ENCODE data around the gene POLR2C. TPM values are rescaled to one million over a fixed set of nuclear protein-coding genes. Genes with fewer than 3 reads are reported as not detected.

The POLR2C gene
- total and polyA plus RNA-seq, 2 of the 13 experiments (the other 11 are each of a cell fraction or from before 2014, with no cell fraction given): 104 to 216 TPM

- TF ChIP-seq, protein P1, sequence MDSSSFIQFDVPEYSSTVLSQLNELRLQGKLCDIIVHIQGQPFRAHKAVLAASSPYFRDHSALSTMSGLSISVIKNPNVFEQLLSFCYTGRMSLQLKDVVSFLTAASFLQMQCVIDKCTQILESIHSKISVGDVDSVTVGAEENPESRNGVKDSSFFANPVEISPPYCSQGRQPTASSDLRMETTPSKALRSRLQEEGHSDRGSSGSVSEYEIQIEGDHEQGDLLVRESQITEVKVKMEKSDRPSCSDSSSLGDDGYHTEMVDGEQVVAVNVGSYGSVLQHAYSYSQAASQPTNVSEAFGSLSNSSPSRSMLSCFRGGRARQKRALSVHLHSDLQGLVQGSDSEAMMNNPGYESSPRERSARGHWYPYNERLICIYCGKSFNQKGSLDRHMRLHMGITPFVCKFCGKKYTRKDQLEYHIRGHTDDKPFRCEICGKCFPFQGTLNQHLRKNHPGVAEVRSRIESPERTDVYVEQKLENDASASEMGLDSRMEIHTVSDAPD (CRISPR knock-in tag; IDR thresholded peaks at IDR 0.05): peak; percentile 63; the same call in 1 of the 2 replicates
- TF ChIP-seq PHF8 (CRISPR knock-in tag; IDR thresholded peaks at IDR 0.05): peak; percentile 99
- TF ChIP-seq MBD4 (IDR thresholded peaks at IDR 0.05; ENCODE audit: borderline replicate concordance, low read length): no peak
- TF ChIP-seq RBM39 (IDR thresholded peaks at IDR 0.05; ENCODE audit: low read depth, low read length, poor library complexity, severe bottlenecking): peak; percentile 62
- TF ChIP-seq IRX3 (CRISPR knock-in tag; IDR thresholded peaks at IDR 0.05; ENCODE audit: borderline replicate concordance, low read depth): no peak
- TF ChIP-seq ZNF660 (CRISPR knock-in tag; IDR thresholded peaks at IDR 0.05; ENCODE audit: borderline replicate concordance, low read depth): no peak
- TF ChIP-seq ZNF253 (CRISPR knock-in tag; IDR thresholded peaks at IDR 0.05; ENCODE audit: borderline replicate concordance): peak; percentile 88; the same call in 1 of the 2 replicates
- TF ChIP-seq MAZ (IDR thresholded peaks at IDR 0.05; ENCODE audit: borderline replicate concordance, low read depth, low read length): 0 out of 2 replicates have a peak, but pooled peaks have one; percentile 25
- TF ChIP-seq MAZ (CRISPR knock-in tag; IDR thresholded peaks at IDR 0.05; ENCODE audit: low read depth): peak; percentile 86
- TF ChIP-seq ZKSCAN8 (CRISPR knock-in tag; IDR thresholded peaks at IDR 0.05; ENCODE audit: borderline replicate concordance): peak; percentile 82
- no peak for TF ChIP-seq NBN (conservative IDR thresholded peaks at IDR 0.05)
- peak; percentile 80 for TF ChIP-seq SIN3B (IDR thresholded peaks at IDR 0.05; ENCODE audit: low read length)
- no peak for TF ChIP-seq ZNF546 (CRISPR knock-in tag; conservative IDR thresholded peaks at IDR 0.05)
- TF ChIP-seq ZNF451 (CRISPR knock-in tag; IDR thresholded peaks at IDR 0.05): peak; percentile 91; the same call in 1 of the 2 replicates
- peak; percentile 78 for TF ChIP-seq ZNF317 (CRISPR knock-in tag; IDR thresholded peaks at IDR 0.05)
- no peak for TF ChIP-seq RARG (CRISPR knock-in tag; IDR thresholded peaks at IDR 0.05; ENCODE audit: low read depth)
- 0 out of 2 replicates have a peak, but pooled peaks have one; percentile 61 for TF ChIP-seq ZNF740 (CRISPR knock-in tag; IDR thresholded peaks at IDR 0.05)
- TF ChIP-seq, protein P2, sequence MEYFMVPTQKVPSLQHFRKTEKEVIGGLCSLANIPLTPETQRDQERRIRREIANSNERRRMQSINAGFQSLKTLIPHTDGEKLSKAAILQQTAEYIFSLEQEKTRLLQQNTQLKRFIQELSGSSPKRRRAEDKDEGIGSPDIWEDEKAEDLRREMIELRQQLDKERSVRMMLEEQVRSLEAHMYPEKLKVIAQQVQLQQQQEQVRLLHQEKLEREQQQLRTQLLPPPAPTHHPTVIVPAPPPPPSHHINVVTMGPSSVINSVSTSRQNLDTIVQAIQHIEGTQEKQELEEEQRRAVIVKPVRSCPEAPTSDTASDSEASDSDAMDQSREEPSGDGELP (IDR thresholded peaks at IDR 0.05; ENCODE audit: borderline replicate concordance, low read depth): no peak
- TF ChIP-seq, protein P3, sequence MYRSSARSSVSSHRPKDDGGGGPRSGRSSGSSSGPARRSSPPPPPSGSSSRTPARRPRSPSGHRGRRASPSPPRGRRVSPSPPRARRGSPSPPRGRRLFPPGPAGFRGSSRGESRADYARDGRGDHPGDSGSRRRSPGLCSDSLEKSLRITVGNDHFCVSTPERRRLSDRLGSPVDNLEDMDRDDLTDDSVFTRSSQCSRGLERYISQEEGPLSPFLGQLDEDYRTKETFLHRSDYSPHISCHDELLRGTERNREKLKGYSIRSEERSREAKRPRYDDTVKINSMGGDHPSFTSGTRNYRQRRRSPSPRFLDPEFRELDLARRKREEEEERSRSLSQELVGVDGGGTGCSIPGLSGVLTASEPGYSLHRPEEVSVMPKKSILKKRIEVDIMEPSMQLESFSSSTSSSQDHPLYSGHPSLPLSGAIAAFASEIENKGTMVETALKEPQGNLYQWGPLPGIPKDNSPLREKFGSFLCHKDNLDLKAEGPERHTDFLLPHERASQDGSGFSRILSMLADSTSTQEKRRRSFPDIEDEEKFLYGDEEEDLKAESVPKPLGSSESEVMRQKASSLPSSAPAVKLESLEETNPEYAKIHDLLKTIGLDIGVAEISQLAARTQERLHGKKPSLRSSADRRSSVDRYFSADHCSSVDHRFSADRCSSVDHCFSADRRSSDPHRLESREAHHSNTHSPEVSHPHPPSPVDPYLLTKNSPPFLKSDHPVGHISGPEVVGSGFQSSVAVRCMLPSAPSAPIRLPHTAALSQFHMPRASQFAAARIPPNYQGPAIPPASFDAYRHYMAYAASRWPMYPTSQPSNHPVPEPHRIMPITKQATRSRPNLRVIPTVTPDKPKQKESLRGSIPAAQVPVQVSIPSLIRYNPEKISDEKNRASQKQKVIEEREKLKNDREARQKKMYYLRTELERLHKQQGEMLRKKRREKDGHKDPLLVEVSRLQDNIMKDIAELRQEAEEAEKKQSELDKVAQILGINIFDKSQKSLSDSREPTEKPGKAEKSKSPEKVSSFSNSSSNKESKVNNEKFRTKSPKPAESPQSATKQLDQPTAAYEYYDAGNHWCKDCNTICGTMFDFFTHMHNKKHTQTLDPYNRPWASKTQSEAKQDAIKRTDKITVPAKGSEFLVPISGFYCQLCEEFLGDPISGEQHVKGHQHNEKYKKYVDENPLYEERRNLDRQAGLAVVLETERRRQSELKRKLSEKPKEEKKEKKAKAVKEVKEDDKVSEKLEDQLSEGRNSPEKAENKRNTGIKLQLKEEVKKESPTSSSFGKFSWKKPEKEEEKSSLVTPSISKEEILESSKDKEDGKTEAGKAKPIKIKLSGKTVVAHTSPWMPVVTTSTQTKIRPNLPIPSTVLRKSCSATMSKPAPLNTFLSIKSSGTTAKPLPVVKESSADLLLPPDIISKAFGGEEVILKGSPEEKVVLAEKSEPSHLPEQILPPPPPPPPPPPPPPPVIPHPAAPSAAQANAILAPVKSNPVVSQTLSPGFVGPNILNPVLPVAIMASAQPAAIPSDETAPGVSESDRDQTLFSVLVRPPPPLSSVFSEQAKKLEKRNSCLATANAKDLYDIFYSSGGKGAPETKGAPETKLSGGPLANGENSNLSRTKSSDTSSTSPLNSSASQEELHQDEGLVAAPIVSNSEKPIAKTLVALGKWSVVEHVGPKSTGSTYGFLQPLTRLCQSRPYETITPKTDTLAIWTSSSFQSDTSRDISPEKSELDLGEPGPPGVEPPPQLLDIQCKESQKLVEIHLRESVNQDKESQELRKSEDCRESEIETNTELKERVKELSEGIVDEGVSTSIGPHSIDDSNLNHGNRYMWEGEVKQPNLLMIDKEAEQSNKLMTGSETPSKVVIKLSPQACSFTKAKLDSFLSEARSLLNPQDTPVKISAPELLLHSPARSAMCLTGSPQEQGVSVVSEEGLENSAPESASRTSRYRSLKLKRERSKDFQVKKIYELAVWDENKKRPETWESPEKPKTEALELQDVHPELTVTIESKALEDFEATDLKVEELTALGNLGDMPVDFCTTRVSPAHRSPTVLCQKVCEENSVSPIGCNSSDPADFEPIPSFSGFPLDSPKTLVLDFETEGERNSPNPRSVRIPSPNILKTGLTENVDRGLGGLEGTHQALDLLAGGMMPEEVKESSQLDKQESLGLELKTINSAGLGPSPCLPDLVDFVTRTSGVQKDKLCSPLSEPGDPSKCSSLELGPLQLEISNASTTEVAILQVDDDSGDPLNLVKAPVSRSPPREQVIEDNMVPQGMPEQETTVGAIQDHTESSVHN (CRISPR knock-in tag; IDR thresholded peaks at IDR 0.05): no peak; the same call in 1 of the 2 replicates
Measured at GRCh38 chr16:57462209-57462977, at the start of gene POLR2C (continued).
